ENCODE data around the gene IL22RA1. TPM values are rescaled to one million over a fixed set of nuclear protein-coding genes. Genes with fewer than 3 reads are reported as not detected.

The IL22RA1 gene
- total and polyA plus RNA-seq, 2 of the 8 experiments (the other 6 are each of a cell fraction or from before 2014, with no cell fraction given): 0.17 to 0.32 TPM

- Histone ChIP-seq H2AK5ac (ENCODE audit: low read depth, low read length) (no peak overlapping the region), H2BK120ac (replicated peaks; ENCODE audit: low read depth, low read length) (no peak overlapping the region), H2BK5ac (ENCODE audit: low read depth, low read length) (no peak overlapping the region), H3K79me2 (ENCODE audit: control insufficient read depth in 1 of 2, insufficient read depth in 2 of 2, low read length in 2 of 2) (peaks cover 0 to 8% of the 10 kb centered on the region in 2 experiments; a peak in 2 of 4 replicates), H4K91ac (replicated peaks; ENCODE audit: insufficient read length, low read length) (peak overlapping the region; percentile 60), H3K23ac (ENCODE audit: insufficient read length) (no peak overlapping the region), H2AFZ (ENCODE audit: low read length) (peak overlapping the region; percentile 9; the same call in 1 of the 2 replicates), H3K79me1 (ENCODE audit: low read depth, low read length) (peaks cover 7% of the 10 kb centered on the region; the same call in 1 of the 2 replicates), H4K8ac (ENCODE audit: extremely low read depth, insufficient read depth, low read length) (no peak overlapping the region), H3K27me3 (replicated peaks in 1 of 4; ENCODE audit: control insufficient read depth in 3 of 4, extremely low read depth in 1 of 4, insufficient read depth in 3 of 4, low read length in 3 of 4) (no peaks in the 10 kb centered on the region; a peak in 1 of 7 replicates), H2BK12ac (ENCODE audit: low read depth, low read length) (no peak overlapping the region), H3K27ac (ENCODE audit: low read depth, low read length) (no peak overlapping the region), H3K4me2 (ENCODE audit: insufficient read depth in 1 of 2, low read depth in 2 of 2, low read length in 2 of 2) (peak overlapping the region; percentile 82 to 86), H3K4me1 (replicated peaks in 1 of 4; ENCODE audit: control insufficient read depth in 3 of 4, insufficient read depth in 4 of 4, low read length in 3 of 4) (peaks cover 0 to 3% (median 3%) of the 10 kb centered on the region in 4 experiments; a peak in 2 of 7 replicates), H3K4me3 (ENCODE audit: extremely low read depth in 1 of 4, insufficient read depth in 2 of 4, low read depth in 3 of 4, low read length in 4 of 4) (peak overlapping the region; percentile 57 to 79 (median 74)), H4K5ac (ENCODE audit: insufficient read length, low read depth, low read length) (no peak overlapping the region), H3K18ac (ENCODE audit: extremely low read depth, low read length) (peak overlapping the region; percentile 56; the same call in 1 of the 2 replicates), H3K56ac (replicated peaks; ENCODE audit: insufficient read length, low read depth, low read length) (no peak overlapping the region), H2BK15ac (ENCODE audit: low read length) (no peak overlapping the region), H3K23me2 (ENCODE audit: low read depth, low read length) (peaks cover 10% of the 10 kb centered on the region), H3K14ac (ENCODE audit: insufficient read length) (no peak overlapping the region), H3K36me3 (ENCODE audit: control insufficient read depth in 2 of 4, insufficient read depth in 4 of 4, low read length in 3 of 4) (no peaks in the 10 kb centered on the region), H3K4ac (replicated peaks; ENCODE audit: insufficient read length, low read depth, low read length) (no peak overlapping the region), H4K20me1 (replicated peaks in 1 of 2; ENCODE audit: control insufficient read depth in 1 of 2, insufficient read depth in 2 of 2, low read length in 2 of 2) (no peaks in the 10 kb centered on the region), H3K9ac (replicated peaks in 1 of 4; ENCODE audit: extremely low read depth in 1 of 4, low read depth in 3 of 4, low read length in 3 of 4) (peak overlapping the region in 3 of 4 experiments; percentile 56 to 75 (median 62); a peak in 5 of 7 replicates), H2BK20ac (ENCODE audit: low read length) (no peak overlapping the region), H3K9me3 (ENCODE audit: insufficient read depth in 2 of 2, low read depth in 1 of 2, low read length in 1 of 2) (no peaks in the 10 kb centered on the region)
- ChIA-PET POLR2A (ENCODE audit: partially characterized antibody) (interaction anchor here (1.5 to 7.9 kb wide), 3 partner anchors 8 to 34 kb away, joined by 6 to 82 read pairs (median 6); no protein-coding TSS in a partner anchor), CTCF (ENCODE audit: partially characterized antibody) (interaction anchor here (1.0 to 19.0 kb wide), 9 partner anchors 14 to 207 kb away, joined by 3 to 465 read pairs (median 6); no protein-coding TSS in a partner anchor)
- no peak for DNase-seq (ENCODE audit: low read depth in 1 of 2, low spot score in 2 of 2)
- FAIRE-seq: no peak
- WGBS, 2 experiments (ENCODE audit: extremely low coverage in 1 of 2, insufficient coverage in 1 of 2, insufficient read length in 1 of 2, insufficient replicate concordance in 2 of 2, low coverage in 1 of 2, low lambda C conversion rate in 2 of 2, missing lambda C conversion rate in 1 of 2): 17% methylated on average over 8 of the region's 8 CpGs; no CpG with 5 or more reads in 1 of the 2 experiments
- TF ChIP-seq NANOG (IDR thresholded peaks at IDR 0.05; ENCODE audit: insufficient read depth, low read depth, low read length, poor library complexity, severe bottlenecking) (no peak), TAF7 (optimal IDR thresholded peaks at IDR 0.05; ENCODE audit: borderline replicate concordance, low read depth, low read length) (no peak), POU5F1 (IDR thresholded peaks at IDR 0.05; ENCODE audit: low read depth, low read length) (no peak), TBP (IDR thresholded peaks at IDR 0.05; ENCODE audit: low read depth, low read length) (no peak), POLR2A (IDR thresholded peaks at IDR 0.05; ENCODE audit: control extremely low read depth in 1 of 2, low read depth in 2 of 2, low read length in 2 of 2) (no peak), TAF1 (IDR thresholded peaks at IDR 0.05; ENCODE audit: low read depth, low read length) (no peak), USF2 (IDR thresholded peaks at IDR 0.05; ENCODE audit: low read length) (no peak), RXRA (IDR thresholded peaks at IDR 0.05; ENCODE audit: insufficient read depth, low read depth, low read length) (no peak), PHF8 (conservative IDR thresholded peaks at IDR 0.05; ENCODE audit: low read depth, low read length) (no peak), SIN3A (conservative IDR thresholded peaks at IDR 0.05 in 1 of 2, IDR thresholded peaks at IDR 0.05 in 1 of 2; ENCODE audit: low read depth in 1 of 2, low read length in 2 of 2) (no peak), CBX8 (IDR thresholded peaks at IDR 0.05; ENCODE audit: borderline replicate concordance, low read depth, low read length) (no peak), HDAC2 (IDR thresholded peaks at IDR 0.05; ENCODE audit: borderline replicate concordance in 1 of 2, low read depth in 2 of 2, low read length in 2 of 2) (no peak)
Observed at GRCh38 chr1:24186711-24186992, 43.7 kb upstream of the IL22RA1 start.
